Bladder microvascular endothelial cell (primary cell): ENCODE measurements around the gene PPP1R15B. TPM values are rescaled to one million over a fixed set of nuclear protein-coding genes. Genes with fewer than 3 reads are reported as not detected.

ENCODE experiments used
- total RNA-seq: library from RNA; depleted of rRNA; stranded (reverse); fragments of >200 nt; gene quantifications from 2 replicates; pipeline ENCODE4 v1.2.3, GENCODE V29; 2014

The PPP1R15B gene
- total RNA-seq = 15.9 and 27.8 TPM in 2 replicates

DNA sequence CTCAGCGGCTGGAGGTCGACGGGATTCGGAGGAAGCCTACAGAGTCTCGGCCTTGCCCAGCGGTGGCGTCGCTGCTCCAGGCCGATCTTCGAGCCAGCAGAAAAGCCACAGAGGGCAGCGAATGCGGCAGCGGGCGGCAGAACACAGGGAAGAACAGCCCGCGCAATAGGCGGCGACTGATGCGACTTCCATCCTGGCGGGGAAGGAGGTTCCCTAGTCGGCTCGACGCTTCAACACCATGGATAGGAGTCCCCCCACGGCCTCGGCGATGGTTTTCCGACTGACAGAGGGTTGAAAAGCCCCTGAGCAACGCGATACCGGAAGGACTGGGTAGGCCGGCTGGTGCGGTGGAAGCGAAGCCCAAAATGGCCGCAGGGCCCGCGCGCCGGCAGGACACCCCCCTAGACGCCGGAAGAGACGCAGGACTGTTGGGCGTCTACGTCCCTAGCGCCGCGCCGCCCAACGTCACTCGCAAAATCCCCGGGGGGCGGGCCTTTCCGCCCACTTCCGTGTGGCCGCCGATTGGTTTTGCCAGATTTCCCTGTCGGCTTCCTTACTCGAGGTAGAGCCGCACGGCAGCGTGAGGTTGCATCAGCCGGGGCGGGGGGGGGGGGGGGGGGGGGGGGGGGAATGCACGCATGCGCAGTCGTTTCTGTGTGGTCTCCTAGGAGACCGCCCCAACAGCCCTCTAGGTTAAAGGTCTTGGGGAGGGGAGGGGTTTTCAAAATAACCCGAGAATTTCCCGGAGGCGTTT lies at the start of gene PPP1R15B:
Gene PPP1R15B, minus strand, starts transcription at position 367 of the 754 bp plus-strand sequence. CDS start 406 bp downstream, outside the sequence.

DNA sequence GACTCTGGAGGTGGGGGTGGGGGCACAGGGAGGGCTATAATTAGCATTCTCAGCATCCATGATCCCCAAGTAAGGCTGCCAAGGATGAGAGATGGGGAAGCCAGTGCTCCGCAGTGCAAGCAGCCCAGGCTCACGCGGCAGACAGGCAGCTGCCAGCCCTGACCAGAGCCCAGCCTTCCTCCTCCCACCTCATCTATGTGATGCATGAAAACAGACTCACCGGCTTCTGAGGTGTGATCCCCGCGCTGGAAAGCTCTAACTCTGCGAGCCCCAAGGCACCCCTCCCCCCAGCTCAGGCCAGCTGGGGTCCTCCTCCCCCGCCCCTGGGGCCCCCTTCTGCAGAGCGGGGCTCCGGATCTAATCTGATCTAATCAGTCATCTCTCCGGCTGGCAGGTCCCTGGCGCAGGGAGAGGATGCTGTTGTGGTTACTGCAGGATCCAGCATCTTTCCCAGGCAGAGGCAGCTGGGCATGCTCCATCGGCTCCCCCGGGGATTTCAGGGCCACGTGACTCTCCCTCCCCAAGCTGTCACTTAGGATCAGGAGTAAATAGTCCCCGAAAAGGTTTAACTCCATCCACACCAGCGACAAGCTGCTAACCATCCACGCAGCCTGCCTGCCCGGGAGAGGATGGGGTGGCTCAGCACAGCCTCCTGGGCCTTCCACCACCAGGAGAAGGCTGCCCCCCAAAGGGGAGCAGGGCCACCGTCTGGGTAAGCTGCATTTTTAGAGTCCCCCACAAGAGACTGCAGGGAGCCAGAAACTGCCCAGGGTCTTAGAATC lies 52.0 kb downstream of the PPP1R15B start, which contains the start of gene PLEKHA6:
Gene PLEKHA6, minus strand, starts transcription at position 456 of the 782 bp plus-strand sequence. CDS start 86,202 bp downstream, outside the sequence.

Other genes with a start within 250 kb of the PPP1R15B start
- under 0.01 and 0.19 TPM in 2 replicates for gene REN, start 245.5 kb downstream of the PPP1R15B start, total RNA-seq
- gene KISS1, start 215.3 kb downstream of the PPP1R15B start, total RNA-seq = 0.38 and 2.1 TPM in 2 replicates
- gene GOLT1A, start 197.8 kb downstream of the PPP1R15B start, total RNA-seq = not detected in 2 replicates
- gene PLEKHA6, start 51.9 kb downstream of the PPP1R15B start, total RNA-seq = 1.3 and 4.3 TPM in 2 replicates
- 16.5 and 30.3 TPM in 2 replicates for gene PIK3C2B, start 83.0 kb upstream of the PPP1R15B start, total RNA-seq
- 12.8 and 43.1 TPM in 2 replicates for gene MDM4, start 104.6 kb upstream of the PPP1R15B start, total RNA-seq